RPMI8226 (cell line): ENCODE data around the gene RSPO1.

Source experiments
- DNase-seq: peaks from one replicate; pipeline ENCODE4 v3.0.0-alpha.2; 2015

RSPO1 gene

GRCh38 chr1:37656026-37656425 lies 21.3 kb upstream of the RSPO1 start:
- DNase-seq = no peak

DNA sequence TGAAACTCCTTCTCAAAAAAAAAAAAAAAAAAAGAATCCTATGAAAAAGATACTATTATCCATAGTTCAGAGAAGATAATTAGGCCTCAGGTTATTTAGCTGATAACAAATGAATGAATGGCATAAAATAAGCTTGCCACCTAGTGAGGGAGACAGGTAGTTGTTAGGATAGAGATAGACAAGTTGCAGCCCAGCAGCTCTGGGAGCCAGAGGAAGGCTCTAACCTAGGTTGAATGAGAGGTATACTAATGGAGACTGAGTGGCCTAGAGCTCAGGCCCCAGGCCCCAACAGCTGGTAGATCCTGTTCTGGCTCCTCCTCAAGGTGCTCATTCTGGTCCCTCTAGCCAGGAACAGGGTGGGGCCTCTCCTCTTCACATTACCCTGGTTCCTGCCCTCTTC lies 20.6 kb upstream of the RSPO1 start:
- DNase-seq = peak; percentile 20

- no peak for DNase-seq
These were observed 19.2 kb upstream of the RSPO1 start for GRCh38 chr1:37653906-37654305.

GRCh38 chr1:37652976-37653375 lies 18.3 kb upstream of the RSPO1 start:
- DNase-seq = no peak

- DNase-seq = no peak
These were observed 17.1 kb upstream of the RSPO1 start for GRCh38 chr1:37651803-37652202.

DNA sequence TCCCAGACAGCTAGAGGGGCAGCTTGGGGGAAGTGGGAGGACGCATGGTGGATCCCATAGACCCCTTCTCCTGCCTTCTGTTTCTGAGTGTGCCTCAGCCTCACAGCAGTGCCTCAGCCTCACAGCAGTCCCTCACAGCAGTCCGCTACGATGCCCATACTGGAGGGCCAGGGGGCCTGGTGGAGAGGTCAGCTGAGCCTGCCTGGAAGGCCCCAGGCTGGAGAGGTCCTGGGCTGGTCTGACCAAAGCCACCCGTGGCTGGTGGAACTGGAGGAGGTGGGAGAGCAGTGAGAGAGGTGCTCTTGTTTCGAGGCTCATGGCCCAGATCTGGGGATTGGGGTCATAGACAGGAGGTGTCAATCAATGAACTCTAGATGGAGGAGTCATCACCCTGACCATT lies 16.0 kb upstream of the RSPO1 start:
- no peak for DNase-seq

DNA sequence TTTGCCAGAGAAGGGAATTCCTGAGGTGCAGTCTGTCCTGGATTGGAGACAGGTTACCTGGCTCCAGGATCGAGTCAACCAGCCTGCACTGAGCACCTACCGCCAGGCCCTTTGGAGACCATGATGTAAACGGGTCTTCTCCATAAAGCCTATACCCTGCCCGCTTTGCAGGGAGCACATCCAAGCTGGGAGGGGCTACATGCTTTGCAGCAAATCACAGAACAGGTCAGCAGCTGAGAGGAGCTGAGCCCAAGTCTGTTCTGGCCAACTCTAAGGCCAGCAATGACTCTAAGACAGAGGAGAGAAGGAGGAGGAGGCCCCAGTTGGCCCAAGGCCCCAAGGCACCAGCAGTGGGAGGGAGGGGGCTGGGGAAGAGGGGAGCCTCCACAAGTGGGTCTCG lies 15.5 kb upstream of the RSPO1 start:
- no peak for DNase-seq

DNA sequence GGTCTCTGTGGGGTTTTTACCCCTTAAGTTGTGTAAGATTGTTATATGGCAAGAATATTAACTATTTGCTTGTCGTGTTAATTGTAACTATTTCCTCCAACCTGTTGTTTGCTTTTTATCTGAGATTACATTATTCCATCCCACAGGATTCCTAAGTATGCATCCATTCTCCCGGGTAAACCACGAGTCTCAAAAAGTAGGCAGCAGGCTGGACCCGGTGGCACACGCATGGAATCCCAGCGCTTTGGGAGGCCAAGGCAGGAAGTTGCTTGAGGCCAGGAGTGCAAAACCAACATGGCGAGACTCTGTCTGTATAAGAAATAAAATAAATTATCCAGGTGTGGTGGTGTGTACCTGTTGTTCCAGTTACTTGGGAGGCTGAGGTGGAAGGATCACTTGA lies 12.6 kb upstream of the RSPO1 start:
- DNase-seq = no peak

DNA sequence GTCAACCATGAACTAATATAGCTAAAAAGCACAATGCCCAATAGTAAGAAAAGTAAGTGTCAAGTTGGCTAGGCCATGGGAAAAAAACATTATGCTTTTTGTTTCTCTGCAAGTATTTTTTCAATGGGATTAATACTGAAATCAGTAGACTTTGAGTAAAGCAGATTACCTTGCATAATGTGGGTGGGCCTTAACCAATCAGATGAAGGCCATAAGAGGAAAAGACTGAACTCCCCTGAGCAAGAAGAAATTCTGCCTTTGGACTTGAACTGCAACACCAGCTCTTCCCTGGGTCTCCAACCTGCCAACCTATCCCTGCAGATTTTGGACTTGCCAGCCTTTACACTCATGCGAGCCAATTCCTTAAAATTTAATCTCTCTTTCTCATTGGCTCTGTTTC lies 6.4 kb upstream of the RSPO1 start:
- no peak for DNase-seq

GRCh38 chr1:37636435-37636834 lies 1.7 kb upstream of the RSPO1 start:
- DNase-seq = no peak

DNA sequence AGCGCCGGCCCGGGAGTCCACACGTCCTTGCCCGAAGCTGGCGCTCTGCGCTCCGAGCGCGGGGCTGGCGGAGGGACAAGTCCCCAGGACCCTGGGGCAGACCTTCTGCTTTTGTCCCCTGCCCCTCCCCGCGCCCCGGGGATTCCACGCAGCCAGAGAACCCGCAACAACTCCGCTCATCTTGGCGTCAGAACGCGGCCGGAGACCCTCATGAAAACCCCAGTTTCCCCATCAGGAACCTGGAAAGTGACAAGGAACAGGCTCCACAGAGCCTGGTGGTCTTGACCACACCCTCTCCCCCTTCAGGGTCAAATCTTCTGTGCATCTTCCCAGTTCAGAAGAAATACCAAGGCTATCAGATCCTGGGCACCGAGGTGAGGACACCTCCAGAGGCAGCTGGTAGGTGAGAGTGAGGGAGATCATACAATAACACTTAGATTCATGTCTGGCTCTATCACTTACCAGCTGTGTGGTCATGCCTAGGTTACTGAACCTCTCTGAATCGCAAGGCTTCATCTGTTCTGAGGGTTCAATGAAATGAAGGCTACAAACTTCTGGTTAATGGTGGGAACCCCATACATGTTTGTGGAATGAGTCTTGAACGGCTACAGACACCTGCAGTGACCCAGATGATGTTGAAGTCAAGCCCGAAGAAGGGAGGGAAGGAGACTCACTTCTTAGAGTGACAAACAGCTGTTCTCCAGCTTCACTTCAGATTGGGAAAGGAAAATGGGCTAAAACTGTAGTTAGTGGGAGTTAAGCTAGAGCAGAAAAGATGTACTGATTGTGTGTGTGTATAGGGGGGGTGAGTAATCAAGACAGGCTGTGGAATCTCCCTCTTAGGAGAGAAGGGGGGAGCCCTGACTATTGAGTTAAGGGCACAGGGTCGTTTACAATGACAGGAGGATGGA lies 555 bp upstream of the RSPO1 start:
- no peak for DNase-seq

- DNase-seq = no peak
These were observed 801 bp downstream of the RSPO1 start for GRCh38 chr1:37633938-37634243.

DNA sequence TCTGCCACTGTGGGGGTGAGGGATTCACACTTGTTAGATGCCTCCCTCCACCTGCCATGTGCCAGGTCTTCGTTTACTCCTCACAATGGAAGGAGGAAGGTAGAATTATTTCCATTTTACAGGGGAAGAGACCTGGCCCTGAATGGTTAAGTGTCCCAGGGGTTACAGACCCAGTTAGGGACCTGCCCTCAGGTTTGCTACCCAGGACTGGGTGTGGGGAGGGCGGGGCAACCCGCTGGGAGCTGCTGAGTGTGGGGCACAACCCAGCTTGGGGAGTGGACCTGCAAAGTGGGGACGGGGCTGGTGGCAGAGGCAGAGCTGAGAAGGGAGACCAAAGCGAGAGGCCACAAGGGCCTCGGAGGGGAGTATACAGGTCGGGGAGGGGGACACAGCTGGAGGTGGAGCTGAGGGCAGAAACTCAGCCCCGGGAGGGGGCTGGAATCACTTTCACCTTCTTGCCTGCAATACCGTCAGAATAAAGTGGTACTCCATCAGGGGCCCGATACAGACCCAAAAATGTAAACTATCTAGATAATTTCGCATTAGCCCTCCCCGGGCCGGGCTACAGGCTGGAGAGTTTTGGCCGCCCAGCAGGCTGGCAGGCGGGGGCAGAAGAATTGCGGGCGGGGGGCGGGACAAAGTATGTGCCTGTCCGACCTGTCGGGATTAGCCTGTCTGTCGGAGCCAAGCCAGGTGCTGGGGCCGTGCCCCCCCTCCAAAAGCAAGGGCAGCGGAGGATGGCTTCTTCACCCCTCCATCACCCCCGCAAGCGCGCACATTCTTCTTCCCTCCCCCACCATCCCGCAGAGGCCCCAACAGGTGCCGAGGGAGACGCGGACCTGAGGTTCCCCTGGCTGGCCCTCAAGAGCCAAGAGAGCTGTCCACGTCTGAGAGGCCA lies 1.4 kb downstream of the RSPO1 start:
- DNase-seq = no peak

DNA sequence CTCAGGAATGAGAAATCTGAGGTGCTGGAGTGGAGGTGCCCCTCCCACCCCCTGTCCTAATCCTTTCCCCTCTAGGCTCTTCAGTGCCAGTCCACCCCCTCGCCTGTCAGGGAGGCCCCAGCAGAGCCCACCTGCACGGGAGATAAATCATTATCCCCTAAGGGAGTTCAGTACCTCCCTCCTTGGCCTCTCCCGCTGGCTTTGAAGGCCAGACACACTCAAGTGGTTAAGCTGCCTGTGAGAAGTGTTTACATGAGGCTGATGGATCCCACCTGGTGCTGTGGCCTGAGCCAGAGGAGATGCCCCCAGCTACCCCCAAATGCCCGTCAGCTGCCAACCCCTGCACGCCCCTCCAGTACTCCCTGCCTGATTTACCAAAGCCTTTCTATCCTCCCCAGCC lies 3.7 kb downstream of the RSPO1 start:
- DNase-seq = no peak

DNA sequence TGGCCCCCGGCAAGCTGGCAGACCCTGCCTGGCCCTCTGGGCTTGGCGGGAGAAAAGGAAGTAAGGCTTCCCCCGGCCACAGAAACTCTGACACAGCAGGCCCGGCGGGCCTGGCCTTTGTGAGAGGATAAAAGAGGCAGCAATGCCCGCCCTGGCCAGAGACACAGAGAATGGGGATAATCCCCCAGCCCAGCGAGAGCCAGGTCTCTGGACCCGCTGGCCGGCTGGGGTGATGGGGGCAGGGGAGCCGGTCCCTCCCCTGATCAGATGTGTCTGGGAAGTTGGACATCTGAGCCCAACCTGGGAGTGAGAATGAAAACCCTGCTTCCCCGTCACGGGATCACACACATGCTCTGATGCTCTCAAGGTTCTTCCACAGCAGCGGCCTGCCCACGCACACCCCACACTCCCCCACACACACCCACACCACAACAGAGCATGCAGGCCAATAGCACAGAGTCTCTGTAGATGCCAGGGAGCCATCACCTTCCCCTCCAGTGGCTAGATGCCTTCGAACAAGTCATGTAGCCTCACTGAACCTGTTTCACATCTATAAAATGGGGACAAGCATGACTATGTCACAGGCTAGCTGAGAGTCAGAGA lies 4.2 kb downstream of the RSPO1 start:
- DNase-seq = peak; percentile 21

- DNase-seq = no peak
These were observed 4.8 kb downstream of the RSPO1 start for GRCh38 chr1:37629726-37630425.

DNA sequence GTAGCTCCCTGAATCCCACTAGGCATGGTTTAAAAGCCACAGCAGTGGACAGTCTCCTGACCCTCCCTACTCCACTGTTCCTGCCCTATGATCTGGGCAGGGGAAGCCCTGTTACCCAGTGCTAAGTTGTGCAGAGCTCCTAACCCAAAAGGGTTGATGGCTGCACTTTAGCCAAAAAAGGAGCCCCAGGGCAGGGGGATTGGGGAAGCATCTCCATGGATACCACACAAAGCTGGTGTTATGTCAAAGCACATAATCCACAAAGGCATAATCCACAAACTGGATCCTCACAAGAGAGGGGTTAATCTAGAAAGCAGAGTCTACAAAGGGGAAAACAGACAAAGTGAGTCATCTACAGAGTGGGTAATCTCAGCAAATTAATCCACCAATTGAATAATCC lies 5.7 kb downstream of the RSPO1 start:
- DNase-seq = no peak

DNA sequence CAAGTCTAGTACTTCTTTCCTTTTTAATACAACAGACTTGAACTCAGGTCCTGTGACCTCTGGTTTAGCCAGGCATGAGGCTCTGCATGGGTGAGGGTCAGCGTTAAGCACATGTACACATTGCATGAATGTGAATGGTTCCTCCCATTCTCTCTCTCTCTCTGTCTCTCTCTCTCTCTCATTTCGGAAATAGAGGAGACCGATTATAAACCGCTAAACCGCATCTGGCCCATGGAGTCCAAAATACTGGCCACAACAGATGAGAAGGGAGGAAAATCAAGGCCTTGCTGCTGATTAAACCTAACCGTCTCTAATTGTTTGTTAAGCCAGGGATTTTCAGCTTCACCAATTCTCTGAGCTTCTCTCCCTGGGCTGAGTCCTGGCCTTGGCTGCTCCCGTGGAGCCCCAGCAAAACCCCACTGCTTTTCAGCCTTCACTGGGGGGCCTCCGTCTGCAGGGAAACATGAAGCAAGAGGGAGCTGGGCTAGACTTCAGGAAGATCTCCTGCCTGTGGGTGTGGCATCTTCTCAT lies 6.6 kb downstream of the RSPO1 start:
- DNase-seq = peak; percentile 37

DNA sequence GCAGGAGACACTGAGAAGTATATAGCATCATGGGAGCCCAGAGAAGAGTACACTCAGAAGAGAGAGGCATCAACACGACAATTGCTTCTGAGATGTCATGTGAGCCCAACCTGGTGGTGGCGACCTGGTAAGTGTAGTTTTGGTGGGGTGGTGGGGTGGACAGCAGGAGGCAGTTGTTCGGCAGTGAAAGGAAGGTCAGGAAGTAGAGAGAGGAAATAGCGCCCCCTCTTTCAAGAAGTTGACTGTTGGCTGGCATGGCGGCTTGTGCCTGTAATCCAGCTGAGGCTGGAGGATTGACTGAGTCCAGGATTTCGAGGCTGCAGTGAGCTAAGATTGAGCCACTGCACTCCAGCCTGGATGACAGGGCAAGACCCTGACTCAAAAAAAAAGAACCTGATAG lies 12.6 kb downstream of the RSPO1 start:
- peak; percentile 27 for DNase-seq

GRCh38 chr1:37621326-37621870 lies 13.3 kb downstream of the RSPO1 start:
- DNase-seq = no peak

DNA sequence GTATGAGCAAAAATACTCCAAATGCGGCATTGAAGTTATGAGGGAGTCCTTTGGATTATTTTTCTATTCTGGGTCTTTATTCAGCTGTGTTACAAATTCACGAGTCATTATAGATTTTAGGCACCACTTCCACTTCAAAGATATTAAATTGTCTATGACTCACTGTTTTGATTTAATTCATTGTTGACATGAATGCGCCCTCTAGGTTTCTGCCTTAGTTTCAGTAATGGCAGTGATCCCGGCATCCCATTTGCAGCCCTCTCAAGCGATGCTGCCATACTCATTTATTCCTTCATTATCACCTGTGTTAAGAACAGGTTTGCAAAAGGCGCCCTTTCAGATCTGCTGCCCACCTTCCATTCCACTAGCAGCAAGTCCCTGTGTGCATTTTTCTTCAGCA lies 14.0 kb downstream of the RSPO1 start:
- no peak for DNase-seq

- DNase-seq = no peak
These were observed 18.4 kb downstream of the RSPO1 start for GRCh38 chr1:37616330-37616729.

- DNase-seq = no peak
These were observed 20.6 kb downstream of the RSPO1 start for GRCh38 chr1:37614105-37614504.
